Heart right ventricle (tissue), 16 donors: ENCODE data around the gene RBFOX2. TPM values are rescaled to one million over a fixed set of nuclear protein-coding genes. Genes with fewer than 3 reads are reported as not detected.

Experiments used
- ATAC-seq, 8 donors: fragments of 200-7000 bp; cut with Tn5 transposase; one replicate each; pipeline ENCODE4 v1.9.1; 2020; ENCODE audit warnings: mild to moderate bottlenecking in 8 of 8, moderate library complexity in 8 of 8, moderate number of reproducible peaks in 1 of 8
- DNase-seq, 2 donors: peaks; one replicate each; pipeline ENCODE4 v3.0.0-alpha.2; 2020
- H3K27ac ChIP-seq, 10 donors: fragments of 200-600 bp; sonication (generic) in 2 of 10; one replicate each; pipeline versions ENCODE4 v1.5.0 to v1.8.0; 2020 to 2022; ENCODE audit warnings: mild to moderate bottlenecking in 3 of 10
- H3K27me3 ChIP-seq, 7 donors: fragments of 200-600 bp; one replicate each; pipeline ENCODE4 v1.8.0; 2021 to 2022; ENCODE audit warnings: mild to moderate bottlenecking in 2 of 7
- H3K36me3 ChIP-seq, 9 donors: fragments of 200-600 bp; sonication (generic) in 1 of 9; one replicate each; pipeline versions ENCODE4 v1.5.0 to v1.8.0; 2020 to 2022; ENCODE audit warnings: mild to moderate bottlenecking in 2 of 9
- H3K4me1 ChIP-seq, 9 donors: fragments of 200-600 bp; sonication (generic) in 1 of 9; one replicate each; pipeline versions ENCODE4 v1.5.0 to v1.8.0; 2020 to 2022; ENCODE audit warnings: mild to moderate bottlenecking in 4 of 9
- H3K4me3 ChIP-seq, 10 donors: fragments of 200-600 bp; sonication (generic) in 2 of 10; one replicate each; pipeline versions ENCODE4 v1.5.0 to v1.8.0; 2020 to 2022; ENCODE audit warnings: mild to moderate bottlenecking in 7 of 10, moderate library complexity in 2 of 10
- H3K9me3 ChIP-seq, 11 donors: fragments of 200-600 bp in 10 of 11; sonication (generic) in 2 of 11; one replicate each; pipeline versions ENCODE4 v1.5.0 to v1.8.0; 2013 to 2022; ENCODE audit warnings: mild to moderate bottlenecking in 2 of 11, control low read depth in 1 of 11, moderate library complexity in 1 of 11
- WGBS, 2 donors: extraction: QIAGEN DNeasy Blood & Tissue Kit; methylation state at CpG; one replicate each; pipeline ENCODE4 v1.1.7; 2013; ENCODE audit warnings: inconsistent platforms in 1 of 2; 5-methylcytosine and 5-hydroxymethylcytosine counted together
- intact Hi-C, 10 donors: fragments of 100-400 bp; cut with DNase I; formaldehyde crosslinking; loops; one replicate each; pipeline versions ENCODE4 v1.11.1 to v1.14.2; 2022
- polyA plus RNA-seq, 2 donors: library from polyadenylated mRNA; stranded (reverse); fragments of 200-250 nt; gene quantifications; one replicate each; pipeline ENCODE4 v1.2.3, GENCODE V29; 2013
- total RNA-seq, 10 donors: library from RNA; stranded (reverse); fragmentation: NEBNext Ultra II Directional in 3 of 10; extraction: Animal tissue kit (Norgen Biotek cat#: 25700) in 3 of 10; gene quantifications; one replicate each; pipeline versions ENCODE4 v1.2.1 to v1.2.4, GENCODE V29; 2021 to 2023
- TF ChIP-seq, protein P1 (sequence below), 9 donors: fragments of 200-600 bp; sonication (generic) in 2 of 9; IDR thresholded peaks; one replicate each; pipeline versions ENCODE4 v1.5.0 to v1.8.0; 2021 to 2022; ENCODE audit warnings: antibody characterized with exemption in 9 of 9, mild to moderate bottlenecking in 5 of 9, moderate library complexity in 1 of 9
- donor health status: Arrhythmogenic right ventricular cardiomyopathy.
- donor health status: ischemic (EF 13 %, LVEDD 7.1; RV severe dilation, severe dysfunction).
- donor health status: healthy with polysubstance abuse.
- donor health status: DM: no; HTN: yes; CAD: no.
- donor health status: DM: no; HTN: no; CAD: no.
- donor health status: ischemic (EF 25% LVEDD 6.9; RV normal size, moderate dysfunction).
- donor health status: ischemic (EF 25% LVEDD 5.7; RV mildly dilated, moderate dysfunction).
- donor health status: healthy.
- donor health status: DM: yes; HTN: yes; CAD: no.
- donor health status: Ischemic cardiomyopathy.
- donor health status: ischemic (EF 35%, LVEDD 5.7; RV mildly dilated, moderate dysfunction).
- donor health status: nonischemic (EF 11% LVEDD 7.7; RV severe dilation, severe dysfunction).
- donor health status: DM: yes; HTN: yes; CAD: no.
- donor health status: PGD.
- donor health status: ischemic (EF 29% LVEDD 5.4; RV normal size, mild dysfunction).
- donor health status: nonischemic (EF 23%, LVEDD 6.1; RV moderate dilation, normal function).

The RBFOX2 gene
- total and polyA plus RNA-seq, 12 donors = 18.0 to 105 (median 90.4) TPM

GRCh38 chr22:35736166-35736565 lies 292.5 kb downstream of the RBFOX2 start:
- DNase-seq = no peak
- intact Hi-C loops = loop anchor here in 5 of 10 donors (5.0 to 10.0 kb wide), 4 partner anchors 101 to 111 kb away; no protein-coding TSS in a partner anchor
- peaks cover 0 to 35% (median 5%) of the 10 kb centered on the region in 9 donors for H3K4me1 ChIP-seq
- no peaks in the 10 kb centered on the region for H3K27me3 ChIP-seq
- no peak overlapping the region for H3K27ac ChIP-seq
- H3K4me3 ChIP-seq = no peak overlapping the region
- ATAC-seq = no peak
- H3K36me3 ChIP-seq = peaks cover 0 to 25% (median 0%) of the 10 kb centered on the region in 9 donors
- 95 to 97% methylated on average over 5 of the region's 5 CpGs for WGBS, 2 donors
- no peaks in the 10 kb centered on the region for H3K9me3 ChIP-seq
- TF ChIP-seq, protein P1, sequence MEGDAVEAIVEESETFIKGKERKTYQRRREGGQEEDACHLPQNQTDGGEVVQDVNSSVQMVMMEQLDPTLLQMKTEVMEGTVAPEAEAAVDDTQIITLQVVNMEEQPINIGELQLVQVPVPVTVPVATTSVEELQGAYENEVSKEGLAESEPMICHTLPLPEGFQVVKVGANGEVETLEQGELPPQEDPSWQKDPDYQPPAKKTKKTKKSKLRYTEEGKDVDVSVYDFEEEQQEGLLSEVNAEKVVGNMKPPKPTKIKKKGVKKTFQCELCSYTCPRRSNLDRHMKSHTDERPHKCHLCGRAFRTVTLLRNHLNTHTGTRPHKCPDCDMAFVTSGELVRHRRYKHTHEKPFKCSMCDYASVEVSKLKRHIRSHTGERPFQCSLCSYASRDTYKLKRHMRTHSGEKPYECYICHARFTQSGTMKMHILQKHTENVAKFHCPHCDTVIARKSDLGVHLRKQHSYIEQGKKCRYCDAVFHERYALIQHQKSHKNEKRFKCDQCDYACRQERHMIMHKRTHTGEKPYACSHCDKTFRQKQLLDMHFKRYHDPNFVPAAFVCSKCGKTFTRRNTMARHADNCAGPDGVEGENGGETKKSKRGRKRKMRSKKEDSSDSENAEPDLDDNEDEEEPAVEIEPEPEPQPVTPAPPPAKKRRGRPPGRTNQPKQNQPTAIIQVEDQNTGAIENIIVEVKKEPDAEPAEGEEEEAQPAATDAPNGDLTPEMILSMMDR (IDR thresholded peaks at IDR 0.05) = no peak

DNA sequence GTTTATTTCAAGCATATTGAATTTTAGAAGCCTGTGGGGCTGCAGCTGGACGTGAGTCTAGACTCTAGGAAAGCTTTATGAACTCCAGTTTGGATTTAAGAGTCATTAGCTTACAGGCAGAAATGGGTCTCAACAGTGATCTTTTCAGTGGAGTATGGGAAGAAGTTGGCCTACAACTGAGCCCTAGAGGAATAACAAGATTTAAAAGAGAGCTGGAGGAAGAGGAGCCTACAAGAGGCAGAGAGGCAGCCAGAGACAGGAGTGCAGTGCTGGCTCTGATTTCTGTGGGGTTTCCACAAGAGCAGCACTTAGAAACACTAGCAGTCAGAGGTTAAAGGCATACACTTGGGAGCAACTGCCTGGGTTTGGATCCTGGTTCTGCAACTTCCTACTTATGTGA lies 293.1 kb downstream of the RBFOX2 start:
- 66 to 82% methylated on average over 1 of the region's 1 CpG for WGBS, 2 donors
- Histone ChIP-seq H3K9me3 (no peaks in the 10 kb centered on the region), H3K36me3 (peaks cover 0 to 20% (median 0%) of the 10 kb centered on the region in 9 donors), H3K27ac (no peak overlapping the region), H3K4me3 (no peak overlapping the region), H3K27me3 (no peaks in the 10 kb centered on the region), H3K4me1 (peaks cover 0 to 34% (median 3%) of the 10 kb centered on the region in 9 donors)
- ATAC-seq = no peak
- intact Hi-C loops = loop anchor here in 5 of 10 donors (5.0 to 10.0 kb wide), 4 partner anchors 101 to 111 kb away; no protein-coding TSS in a partner anchor
- TF ChIP-seq, protein P1 (IDR thresholded peaks at IDR 0.05) = no peak
- DNase-seq = no peak

DNA sequence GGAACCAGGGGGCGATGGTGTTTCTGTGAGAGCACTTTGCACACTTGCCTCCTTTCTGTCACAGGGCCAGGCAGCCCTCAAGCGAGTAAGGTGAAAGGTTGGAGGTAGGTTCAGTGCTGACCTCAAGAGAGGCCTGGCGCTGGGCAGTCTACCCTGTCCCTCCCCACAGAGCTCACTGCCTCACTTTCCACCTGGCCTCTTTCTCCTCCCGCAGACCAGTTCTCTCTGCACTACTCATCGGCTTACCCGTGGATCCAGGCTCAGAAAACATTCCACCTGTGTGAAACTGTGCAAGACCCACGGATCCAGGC lies 294.2 kb downstream of the RBFOX2 start:
- peak in 1 of 8 donors; percentile 11 for ATAC-seq
- H3K27me3 ChIP-seq = no peaks in the 10 kb centered on the region
- no peak for DNase-seq
- TF ChIP-seq, protein P1 (IDR thresholded peaks at IDR 0.05) = no peak
- H3K27ac ChIP-seq = peak overlapping the region in 1 of 10 donors; percentile 36
- WGBS, 2 donors = 81 to 90% methylated on average over 7 of the region's 7 CpGs
- peaks cover 0 to 23% (median 0%) of the 10 kb centered on the region in 9 donors for H3K4me1 ChIP-seq
- H3K9me3 ChIP-seq = no peaks in the 10 kb centered on the region
- H3K4me3 ChIP-seq = no peak overlapping the region
- intact Hi-C loops = loop anchor here in 3 of 10 donors (10.0 kb wide), 2 partner anchors 100 to 110 kb away; no protein-coding TSS in a partner anchor
- peaks cover 0 to 19% (median 0%) of the 10 kb centered on the region in 9 donors for H3K36me3 ChIP-seq

DNA sequence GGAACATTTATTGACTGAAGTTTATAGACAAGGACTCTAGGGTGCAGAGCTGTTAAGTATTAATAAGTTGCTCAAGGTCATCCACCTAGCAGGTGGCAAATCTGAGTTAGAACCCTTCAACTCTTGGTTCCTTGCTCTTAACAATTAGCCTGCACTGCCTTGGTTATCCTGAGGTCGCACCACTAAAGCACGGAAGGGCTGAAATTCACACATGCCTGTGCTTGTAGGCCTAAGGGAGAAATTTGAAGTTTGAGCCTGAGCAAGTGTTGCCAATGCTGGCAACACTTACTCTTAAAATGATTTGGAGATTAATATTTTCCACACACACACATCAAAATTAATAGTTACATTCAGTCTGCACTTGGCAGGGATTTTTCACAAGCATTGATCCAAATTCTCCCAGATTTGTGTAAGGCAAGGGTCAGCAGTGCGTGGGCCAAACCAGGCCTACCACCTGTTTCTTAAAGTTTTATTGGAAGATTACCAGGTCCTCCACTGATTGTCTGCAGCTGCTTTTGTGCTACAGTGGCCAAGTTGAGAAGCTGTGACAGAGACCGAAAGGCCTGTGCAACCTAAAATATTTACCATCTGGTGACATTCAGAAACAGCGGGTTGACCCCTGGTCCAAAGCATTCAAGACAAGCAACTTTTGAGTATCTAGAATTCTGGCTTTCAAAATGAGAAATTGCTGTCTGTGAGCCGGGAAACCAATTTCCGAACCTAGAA lies 294.7 kb downstream of the RBFOX2 start:
- Histone ChIP-seq H3K9me3 (no peaks in the 10 kb centered on the region), H3K4me3 (no peak overlapping the region), H3K36me3 (peaks cover 0 to 13% (median 0%) of the 10 kb centered on the region in 9 donors), H3K27ac (peak overlapping the region in 1 of 10 donors; percentile 36), H3K4me1 (peaks cover 0 to 19% (median 0%) of the 10 kb centered on the region in 9 donors), H3K27me3 (no peaks in the 10 kb centered on the region)
- TF ChIP-seq, protein P1 (IDR thresholded peaks at IDR 0.05) = peak in 1 of 9 donors; percentile 5
- peak in 1 of 2 donors; percentile 47 for DNase-seq
- peak in 7 of 8 donors; percentile 47 to 78 (median 69) for ATAC-seq
- intact Hi-C loops = loop anchor here in 3 of 10 donors (10.0 kb wide), 2 partner anchors 99 to 109 kb away; no protein-coding TSS in a partner anchor
- 67 to 72% methylated on average over 7 of the region's 7 CpGs for WGBS, 2 donors
